Stimulated activated CD4-positive, alpha-beta T cell treated with anti-CD3 and anti-CD28 coated beads, Interleukin-12 subunit alpha, Interleukin-12 subunit beta, amount 100 ng/mL, for 4 hours (primary cell): ENCODE data around the gene NLRP9.

Source experiments
- DNase-seq: peaks from one replicate; pipeline ENCODE4 v3.0.0-alpha.2; 2020

NLRP9 gene

DNA sequence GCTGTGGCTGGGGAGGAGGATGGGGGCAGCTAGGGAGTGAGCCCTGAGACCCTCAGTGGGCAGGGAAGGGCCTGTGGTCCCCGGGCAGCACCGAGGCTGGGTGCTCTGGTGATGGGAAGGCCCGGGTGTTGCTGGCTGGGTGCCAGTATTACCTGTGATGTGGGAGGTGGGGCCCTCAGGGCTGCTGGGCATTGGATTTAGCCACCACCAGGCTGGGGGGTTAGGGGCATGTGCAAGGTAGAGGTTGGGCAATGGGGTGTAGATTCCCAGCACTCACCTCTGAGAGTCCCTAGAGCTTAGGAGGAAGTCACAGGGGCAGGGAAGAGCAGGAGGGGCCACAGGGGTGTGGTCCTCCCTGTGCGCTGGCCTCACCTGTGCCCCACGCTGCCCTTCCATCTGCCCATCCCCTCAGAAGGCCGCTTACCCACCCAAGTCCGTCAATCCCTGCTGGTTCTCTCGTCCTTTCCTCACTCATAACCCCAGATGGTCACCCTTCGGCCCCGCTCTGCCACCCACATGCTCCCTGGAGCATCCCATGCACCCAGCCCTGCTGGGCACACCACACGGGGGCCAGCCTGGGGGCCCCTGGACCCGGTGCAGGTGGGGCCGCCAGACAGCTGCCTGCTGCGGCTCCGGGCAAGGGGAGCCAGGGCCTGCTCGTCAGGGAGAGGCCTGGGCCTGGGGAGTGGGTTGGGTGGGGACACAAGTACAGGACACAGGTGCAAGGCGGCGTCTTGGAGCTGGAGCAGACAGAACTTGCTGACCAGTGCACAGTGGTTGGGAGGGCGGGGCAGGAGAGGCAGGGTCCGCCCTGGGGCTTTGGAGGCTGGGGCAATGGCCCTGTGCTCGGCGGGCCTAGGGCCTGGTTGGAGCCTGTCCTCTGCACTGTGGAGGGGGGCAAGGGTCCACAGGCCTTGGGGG is 50.7 kb downstream of the NLRP9 start:
- DNase-seq = no peak

DNA sequence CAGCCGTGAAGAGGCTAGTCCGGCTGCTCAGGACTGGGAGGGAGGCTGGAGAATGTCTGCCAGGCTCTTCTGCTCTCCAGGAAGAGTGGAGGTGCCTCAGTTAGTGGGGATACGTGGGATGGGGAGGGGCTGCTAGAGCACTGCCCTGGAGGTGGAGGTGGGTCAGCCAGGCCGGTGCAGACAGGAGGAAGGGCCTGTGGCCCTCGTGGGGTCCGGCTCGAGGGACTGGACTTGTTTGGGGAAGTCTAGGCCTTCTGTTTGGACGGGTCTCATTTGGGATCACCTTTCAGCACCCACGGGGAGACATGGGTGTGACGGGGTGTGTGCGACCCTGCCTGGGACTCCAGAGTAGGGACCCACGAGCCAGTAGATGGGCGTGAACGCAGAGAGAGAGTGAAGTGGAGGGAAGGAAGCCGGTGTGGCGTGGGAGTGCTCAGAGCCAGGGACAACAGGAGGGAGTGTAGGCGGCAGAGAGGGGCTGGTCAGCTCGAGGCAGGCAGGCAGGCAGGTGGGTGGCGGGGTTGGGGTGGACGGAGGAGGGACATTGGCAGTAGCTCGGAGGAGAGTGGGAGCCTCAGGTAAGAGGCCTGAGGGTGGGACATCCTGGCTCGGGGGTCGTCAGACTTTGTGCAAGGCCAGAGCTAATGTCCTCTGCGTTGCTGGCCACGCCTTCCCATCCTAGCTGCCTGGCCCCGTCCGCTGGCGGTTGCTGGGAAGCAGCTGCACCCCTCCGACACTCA is 51.7 kb downstream of the NLRP9 start:
- no peak for DNase-seq

DNA sequence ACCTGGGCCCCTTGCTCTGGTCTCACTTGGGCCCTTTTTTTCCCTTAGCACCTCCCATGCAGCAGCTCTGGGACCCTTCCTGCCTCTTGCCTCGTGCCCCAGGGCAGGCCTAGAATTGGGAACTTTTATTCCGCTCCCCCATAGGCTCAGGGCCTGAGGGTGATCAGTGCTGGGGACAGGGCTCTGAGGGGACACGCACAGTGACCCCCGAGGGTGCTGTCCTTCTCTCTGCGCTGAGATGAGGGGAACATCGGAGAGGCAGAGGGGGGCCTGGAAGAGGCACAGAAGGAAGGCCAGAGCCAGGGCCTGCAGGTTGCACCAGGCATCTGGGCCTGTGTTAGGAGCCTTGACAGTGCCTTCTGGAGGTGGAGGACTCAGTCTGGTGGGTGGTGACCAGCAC is 52.4 kb downstream of the NLRP9 start:
- DNase-seq = no peak

DNA sequence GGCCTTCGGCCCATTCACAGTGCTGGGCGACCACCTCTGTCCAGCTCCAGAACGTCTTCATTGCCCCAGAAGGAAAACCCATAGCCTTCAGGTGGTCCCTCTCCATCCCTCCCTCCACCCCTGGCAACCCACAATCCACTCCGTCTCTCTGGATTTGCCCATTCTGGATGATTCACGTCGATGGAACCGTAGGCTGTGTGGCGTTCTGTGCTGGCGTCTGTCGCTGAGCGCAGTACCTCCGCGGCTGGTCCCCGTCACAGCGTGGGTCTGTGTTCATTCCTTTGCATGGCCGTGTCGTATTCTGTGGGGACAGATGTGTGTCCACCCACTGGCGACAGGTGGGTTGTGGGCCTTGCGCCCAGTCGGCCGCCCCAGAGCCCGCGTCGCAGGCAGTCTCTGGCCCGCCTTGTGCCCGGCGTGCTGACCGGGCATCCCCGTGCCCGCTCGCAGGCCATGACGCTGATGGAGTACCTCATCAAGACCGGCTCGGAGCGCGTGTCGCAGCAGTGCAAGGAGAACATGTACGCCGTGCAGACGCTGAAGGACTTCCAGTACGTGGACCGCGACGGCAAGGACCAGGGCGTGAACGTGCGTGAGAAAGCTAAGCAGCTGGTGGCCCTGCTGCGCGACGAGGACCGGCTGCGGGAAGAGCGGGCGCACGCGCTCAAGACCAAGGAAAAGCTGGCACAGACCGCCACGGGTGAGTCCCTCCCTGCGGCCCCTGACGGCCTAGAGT is 53.1 kb downstream of the NLRP9 start:
- DNase-seq = no peak

DNA sequence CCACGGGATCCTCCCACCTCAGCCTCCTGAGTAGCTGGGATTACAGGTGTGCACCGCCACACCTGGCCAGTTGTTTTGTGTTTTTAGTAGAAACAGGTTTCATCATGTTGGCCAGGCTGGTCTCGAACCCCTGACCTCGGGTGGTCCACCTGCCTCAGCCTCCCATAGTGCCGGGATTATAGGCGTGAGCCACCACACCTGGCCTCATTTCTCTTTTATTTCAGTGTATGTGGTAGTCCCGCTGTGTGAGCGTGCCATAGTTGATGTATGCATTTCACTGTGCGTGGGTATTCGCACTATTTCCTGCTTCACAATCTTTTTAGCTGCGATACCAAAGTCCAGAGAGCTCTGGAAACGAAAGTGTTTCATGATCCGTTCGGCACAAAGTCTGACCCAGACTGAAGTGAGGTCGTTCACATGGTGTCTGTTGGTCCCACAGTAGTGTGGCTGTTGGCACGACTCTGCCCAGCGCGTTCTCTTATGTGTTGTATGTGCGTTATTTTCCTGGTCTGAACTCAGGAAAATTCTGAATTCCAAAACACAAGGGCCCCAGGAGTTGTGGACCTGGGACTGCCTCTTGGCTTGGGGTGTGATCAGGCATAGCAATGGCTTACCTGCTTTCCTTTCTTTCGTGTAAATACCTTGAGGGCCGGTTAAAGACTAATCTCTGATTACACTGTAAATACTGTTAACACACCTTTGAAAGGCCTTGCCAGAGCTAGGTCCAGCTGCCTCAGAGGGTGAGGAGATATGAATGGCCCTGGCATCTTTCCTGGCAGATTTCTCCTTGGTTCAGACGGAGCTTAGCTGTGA is 54.5 kb downstream of the NLRP9 start:
- no peak for DNase-seq

DNA sequence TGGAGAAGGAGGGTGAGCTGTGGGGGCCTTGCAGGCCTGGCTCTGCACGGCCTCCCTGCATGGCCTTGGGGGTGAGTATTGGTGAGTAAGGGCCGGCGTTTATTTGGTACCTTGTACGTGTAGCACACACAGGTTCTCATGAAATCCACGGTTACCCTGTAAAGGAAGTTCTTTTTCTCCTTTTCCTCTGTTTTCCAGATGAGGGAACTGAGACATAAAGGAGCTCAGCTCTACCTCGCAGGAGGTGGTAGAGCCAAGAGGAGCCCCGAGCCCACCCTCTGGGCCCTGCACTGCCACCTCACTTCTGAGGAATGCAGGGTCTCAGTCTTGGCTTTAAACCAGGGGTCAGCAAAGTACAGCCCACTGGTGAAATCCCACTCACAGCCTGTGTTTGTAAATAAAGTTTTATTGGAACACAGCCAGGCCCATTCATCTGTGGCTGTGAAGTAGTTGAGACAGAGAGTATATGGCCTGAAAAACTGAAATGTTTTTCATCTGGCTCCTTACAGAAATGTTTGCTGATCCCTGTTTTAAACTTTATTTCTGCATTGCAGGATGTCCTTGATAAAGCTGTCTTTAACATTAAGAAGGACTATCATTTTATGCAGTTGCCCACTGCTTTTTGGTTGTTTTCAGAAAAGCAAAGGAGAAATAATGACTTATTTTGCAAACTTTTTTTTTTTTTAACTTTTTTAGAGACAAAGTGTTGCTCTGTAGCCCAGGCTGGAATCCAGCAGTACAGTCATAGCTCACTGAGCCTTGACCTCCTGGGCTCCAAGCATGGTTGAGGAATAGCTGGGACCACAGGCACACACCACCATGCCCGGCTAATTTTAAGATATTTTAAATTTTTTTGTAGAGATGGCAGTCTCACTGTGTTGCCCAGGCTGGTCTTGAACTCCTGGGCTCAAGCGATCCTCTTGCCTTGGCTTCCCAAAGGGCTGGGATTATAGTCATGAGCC is 56.8 kb downstream of the NLRP9 start:
- no peak for DNase-seq

DNA sequence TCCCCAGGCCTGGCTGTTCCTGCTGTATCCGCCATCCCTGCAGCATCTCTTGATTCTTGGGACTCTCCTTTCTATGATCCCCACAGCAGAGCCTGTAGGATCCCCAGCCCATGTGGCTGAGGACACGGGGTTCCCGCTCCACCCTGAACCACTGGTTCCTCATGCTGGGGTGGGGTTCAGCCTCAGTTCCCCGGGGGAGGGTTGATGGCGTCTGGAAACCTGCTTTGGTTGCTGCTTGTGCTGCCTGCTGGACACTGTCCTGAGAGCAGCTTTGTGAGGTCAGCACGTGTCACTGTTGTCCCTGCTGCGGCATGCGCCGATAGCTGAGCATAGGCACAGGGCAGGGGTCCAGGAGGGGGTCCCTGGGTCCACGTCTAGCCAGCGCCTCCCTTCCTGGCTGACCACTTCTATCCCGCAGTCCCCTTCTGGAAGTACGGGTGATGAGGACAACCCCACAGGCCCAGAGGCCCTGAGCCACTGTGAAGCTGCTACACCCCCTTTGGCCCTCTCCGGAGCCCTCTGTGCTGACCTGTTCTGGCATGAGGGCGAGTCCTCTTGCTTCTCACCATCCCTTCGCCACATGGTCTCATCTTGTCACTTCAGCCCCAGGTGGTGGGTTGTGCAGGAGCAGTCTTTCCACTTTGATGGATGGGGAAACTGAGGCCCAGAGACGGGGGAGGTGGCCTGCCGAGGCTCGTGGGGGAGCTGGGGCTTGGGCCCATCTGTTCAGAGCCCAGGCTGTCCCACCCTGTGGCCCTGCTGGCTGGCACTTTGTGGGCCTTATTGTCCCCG is 57.7 kb downstream of the NLRP9 start:
- DNase-seq = no peak

DNA sequence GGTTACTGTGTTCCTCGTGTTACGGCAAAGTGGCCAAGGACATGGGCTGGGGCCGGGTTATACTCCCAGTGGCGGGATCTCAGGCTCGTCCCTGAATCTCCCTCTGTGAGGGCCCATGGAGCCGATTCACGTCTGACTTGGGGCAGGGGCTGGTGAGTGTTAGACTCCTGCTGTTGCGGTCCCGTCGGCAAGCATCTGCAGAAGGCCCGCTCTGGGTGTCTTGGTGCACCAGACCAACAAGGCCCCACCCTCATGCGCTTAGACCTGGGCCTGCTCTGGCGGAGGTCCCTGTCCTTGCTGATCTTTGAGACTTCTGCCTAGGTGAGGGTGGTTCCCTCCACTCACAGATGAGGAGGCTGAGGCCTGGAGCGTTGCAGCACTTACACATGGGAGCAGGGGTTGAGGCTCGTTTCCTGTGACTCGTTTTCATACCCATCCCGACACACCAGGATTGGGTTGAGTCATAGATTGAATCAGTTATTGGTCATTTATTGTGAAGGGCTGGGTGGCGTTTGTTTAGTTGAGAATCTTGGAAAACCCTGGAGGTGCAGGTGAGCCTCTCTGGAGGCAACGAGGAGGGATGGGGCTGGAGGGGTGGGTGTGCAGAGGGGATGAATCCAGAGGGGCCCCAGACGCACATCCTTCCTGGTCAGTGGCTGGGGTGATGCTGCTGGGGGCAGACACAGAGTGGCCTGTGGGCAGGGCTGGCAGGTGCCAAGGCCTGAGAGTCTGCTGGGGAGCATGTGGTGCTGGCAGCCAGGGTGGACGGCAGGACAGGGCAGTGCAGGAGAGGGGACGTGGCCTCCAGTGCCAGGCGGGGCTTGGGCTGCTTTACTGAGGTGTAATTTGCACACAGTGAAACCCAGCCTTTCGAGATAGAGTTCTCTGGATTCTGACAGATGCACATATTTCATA is 58.6 kb downstream of the NLRP9 start:
- DNase-seq = no peak

DNA sequence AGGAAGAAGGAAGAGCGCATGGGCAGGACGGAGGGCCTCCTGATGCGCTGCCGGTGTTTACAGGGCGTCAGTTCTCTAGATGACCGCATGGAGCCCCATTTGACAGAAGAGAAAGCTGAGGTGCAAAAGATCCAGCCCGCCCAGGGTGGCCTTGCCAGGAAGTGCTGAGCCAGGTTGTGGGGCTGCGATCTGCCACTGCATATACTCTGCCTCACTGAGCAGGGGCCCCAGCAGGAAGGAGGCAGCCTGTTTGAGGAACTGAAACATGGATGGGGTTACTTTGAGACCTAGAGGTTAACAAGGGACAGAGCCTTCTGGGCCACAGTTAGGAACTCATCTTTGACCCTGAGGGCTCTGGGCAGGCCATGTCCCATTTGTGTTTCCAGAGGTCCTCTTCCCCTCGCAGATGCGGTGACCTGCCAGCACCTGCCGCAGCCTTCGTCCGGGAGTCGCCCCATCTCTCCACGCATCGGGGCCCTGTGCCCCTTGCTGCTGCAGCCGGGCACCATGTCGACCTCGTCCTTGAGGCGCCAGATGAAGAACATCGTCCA is 60.0 kb downstream of the NLRP9 start:
- no peak for DNase-seq

DNA sequence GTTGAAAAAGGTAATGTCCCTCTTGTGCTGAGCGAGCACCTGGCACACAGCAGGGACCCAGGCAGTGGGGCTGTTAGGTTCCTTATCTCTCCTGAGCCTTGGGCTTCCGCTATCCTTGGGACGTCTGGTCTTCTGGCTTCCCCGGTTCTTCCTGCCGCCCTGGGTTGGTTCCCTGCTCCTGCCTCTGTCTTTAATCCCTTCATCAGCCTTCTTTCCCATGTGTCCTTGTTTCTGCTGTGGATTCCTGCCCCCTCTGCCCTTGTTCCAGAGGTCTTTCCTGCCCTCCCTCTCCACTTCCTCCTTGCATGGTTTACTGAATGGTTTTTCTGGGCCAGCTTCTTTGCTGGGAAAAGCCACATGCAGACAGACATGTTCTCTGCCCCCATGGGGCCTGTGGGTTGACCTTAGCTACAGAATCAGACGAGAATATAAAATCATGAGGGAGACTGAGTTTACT is 60.6 kb downstream of the NLRP9 start:
- no peak for DNase-seq

DNA sequence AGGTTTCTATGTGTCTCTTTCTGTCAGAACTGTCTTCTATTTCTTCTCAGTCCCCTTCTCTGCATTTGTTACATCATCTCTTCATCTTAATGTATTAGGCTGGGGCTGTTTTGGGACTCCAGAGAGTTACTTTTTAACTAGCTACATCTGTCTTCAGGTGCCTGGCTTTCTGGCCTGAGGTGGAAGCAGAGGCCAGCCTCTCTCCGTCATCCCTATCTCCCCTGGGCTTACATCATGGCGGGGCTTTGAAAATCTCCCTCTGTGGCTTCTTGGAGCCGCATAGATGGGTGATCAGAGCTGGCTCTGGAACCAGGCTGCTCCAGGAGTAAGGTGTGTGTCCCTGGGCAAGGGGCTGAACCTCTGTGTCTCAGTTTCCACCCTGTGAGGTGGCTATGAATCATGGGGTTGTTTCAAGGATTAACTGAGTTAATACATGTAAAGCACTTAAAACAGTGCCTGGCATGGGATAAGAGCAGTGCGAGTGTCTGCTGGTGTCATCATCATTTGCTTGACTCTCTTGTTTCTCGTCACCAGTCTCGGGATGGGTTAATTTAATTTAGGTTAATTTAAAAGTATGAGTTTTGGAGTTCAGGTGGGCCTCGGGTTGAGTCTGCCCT is 61.2 kb downstream of the NLRP9 start:
- no peak for DNase-seq

DNA sequence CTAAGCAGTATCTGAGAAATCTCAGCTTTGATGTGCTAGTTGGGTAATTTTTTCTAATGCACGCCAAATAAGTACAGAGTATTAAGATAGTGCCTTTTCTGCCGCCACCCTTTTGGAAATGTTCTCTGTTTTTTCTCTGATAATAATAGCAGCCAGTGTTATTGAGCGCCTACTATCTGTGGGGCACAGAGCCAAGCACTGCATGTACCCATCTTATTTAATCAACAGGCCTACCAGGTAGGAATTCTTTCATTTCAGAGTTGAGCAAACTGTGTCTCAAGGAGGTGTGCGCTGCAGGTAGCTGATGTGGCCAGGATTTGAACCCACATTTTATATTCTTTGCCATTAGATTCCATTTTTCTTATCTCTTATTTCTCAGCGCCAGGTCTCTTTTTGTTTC is 61.8 kb downstream of the NLRP9 start:
- DNase-seq = no peak

DNA sequence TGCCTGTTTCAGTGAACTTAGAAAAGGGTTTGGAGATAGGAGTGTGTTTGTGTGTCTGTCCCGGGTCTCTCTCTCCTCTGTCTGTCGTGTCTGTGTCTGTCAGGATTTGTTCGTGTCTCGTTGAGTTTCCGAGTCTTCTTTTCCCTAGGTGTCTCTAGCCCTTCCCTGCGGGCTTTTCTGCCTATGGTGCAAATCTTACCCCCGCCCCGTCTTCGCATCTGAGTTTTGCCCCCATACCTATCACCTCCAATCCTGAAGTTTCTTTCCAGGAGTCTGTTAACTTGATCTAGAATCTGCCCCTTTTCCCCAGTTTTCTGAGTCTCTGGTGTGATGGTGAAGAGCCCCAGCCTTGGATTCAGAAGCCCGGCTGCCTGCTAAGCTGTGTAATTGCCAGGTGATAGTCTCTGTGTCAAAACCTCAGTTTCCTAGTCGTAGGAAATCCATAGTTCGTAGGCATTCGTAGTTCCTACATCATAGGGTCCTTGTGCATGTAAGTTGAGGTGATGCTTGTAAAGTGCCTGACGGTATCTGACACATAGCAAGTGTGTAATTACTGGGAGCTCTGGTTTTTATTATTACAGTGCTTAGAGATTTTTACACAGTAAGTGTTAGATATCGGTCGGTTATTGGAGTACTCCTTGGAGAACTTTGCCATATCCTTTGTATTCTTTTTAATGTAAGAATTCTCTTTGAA is 62.4 kb downstream of the NLRP9 start:
- DNase-seq = no peak

DNA sequence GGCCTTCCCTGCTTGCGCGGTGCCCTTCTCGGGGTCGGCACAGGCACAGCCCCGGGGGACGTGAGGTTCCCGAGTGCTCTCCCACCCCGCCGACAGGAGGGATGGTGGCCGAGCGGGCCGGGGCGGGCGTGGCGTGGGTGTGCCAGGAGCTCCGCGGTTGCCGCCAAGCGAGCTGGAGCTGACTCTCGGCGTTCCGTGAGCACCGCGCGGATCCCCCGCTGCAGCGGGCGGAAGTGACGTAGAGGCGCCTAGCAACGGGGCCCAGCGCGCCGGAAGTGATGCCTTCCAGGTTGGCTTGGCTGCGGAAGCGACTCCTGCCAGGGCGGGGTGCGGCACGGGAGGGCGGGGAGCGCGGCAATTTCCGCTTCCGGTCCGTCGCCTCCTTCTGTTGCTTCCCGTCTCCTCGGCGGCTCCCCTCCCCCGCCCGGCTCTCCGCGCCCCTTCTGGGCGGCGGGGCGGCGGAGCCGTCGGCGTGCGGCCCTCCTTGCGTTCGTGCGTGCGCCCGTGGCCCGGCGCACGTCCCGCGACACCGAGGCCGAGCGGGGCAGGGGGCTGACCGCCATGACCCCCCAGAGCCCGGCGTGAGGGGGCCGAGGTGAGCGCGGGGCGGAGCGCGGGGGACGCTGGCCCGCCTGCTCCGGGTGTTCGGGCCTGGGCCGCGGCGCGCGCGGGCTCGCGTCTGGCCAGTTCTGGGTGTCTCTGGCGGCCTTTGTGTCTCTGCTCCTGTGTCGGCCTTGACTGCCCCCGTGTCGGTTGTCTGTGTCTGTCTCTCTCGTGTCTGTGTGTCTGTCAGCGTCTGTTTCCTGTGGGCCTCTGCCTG is 63.2 kb downstream of the NLRP9 start, which contains the start of gene EPN1:
TSS of gene EPN1 (plus strand) at position 386 of the 820 bp plus-strand sequence. CDS start 3,402 bp downstream, outside the sequence.
- DNase-seq = peak; percentile 97

DNA sequence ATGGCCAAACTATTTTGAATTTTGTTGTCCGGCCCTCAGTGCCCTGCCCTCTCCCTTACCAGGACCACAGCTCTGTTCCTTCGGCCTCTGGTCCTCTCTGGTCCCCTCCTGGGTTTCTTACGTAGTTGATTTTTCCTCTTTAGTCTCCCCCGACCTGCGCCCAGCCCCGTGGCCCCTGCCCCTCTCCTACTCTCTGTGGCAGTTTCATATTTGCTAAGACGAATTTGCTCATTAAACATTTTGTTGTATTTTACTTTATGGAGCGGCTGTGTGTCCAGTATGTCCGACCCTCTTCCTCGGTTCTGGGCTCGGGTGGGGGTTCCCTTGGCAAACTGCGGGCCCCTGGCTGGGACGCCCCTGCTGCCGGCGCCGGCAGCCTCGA is 63.8 kb downstream of the NLRP9 start:
- DNase-seq = no peak

DNA sequence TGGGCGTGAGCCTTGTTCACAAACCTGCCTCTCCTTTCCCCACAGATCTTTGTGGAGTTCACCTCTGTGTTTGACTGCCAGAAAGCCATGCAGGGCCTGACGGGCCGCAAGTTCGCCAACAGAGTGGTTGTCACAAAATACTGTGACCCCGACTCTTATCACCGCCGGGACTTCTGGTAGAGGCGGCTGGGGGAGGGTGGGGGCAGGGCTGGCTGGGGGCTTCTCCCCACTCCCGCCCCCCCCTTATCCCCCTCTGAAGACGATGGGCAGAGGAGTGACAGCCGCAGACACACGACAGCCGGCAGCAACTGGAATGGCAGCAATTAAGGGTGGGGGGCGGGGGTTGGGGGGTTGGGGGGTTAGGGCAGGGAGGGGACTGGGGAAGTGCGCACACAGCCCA is 64.3 kb downstream of the NLRP9 start:
- DNase-seq = no peak

DNA sequence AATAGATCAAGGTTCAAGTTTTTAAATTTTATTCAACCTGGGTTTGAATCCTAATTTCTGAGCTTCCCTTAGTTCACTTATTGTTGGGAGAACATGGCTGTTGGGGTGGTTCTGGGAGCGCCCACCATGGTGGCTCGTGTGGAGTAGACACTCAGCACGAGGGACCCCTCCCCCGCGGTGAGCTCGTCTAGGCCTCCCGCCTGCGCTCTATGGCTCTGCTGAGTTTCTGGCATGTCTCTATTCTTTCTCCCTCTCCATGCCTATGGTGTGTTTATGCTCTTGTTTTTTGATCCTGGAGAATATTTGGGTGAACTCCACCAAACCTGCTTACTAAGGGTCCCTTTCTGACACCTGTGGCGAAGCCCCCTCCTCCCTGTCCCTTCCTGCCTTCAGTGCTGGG is 64.7 kb downstream of the NLRP9 start:
- DNase-seq = no peak
